ENCODE data around the gene WDTC1. TPM values are rescaled to one million over a fixed set of nuclear protein-coding genes. Genes with fewer than 3 reads are reported as not detected.

Gene WDTC1
- total RNA-seq, 1 experiment from 2014 or later: 20.9 TPM

GRCh38 chr1:27306892-27307761 is 72.7 kb downstream of the WDTC1 start:
- intact Hi-C loops (cut with micrococcal nuclease; ENCODE audit: unreplicated experiment): no loop called here
- ChIA-PET POLR2A (ENCODE audit: low non-redundant PET) (interaction anchor here (0.6 kb wide), 1 partner anchor 67 kb away, joined by 16 read pairs; the partner anchor contains the start of gene FCN3), CTCF (interaction anchor here (0.6 to 0.8 kb wide), 3 partner anchors 11 to 250 kb away, joined by 3 to 12 read pairs (median 3); no protein-coding TSS in a partner anchor)
- H3K4me3 ChIP-seq (ENCODE audit: low read depth, low read length, poor library complexity, severe bottlenecking): no peak overlapping the region
- no peaks in the 10 kb centered on the region for H3K9me3 ChIP-seq (ENCODE audit: low read depth, low read length, poor library complexity, severe bottlenecking)
- BruUV-seq (replicated peaks): no TSS peak
- no peaks in the 10 kb centered on the region for H3K36me3 ChIP-seq (ENCODE audit: insufficient read depth, low read length, poor library complexity, severe bottlenecking)
- no peaks in the 10 kb centered on the region for H3K4me1 ChIP-seq (ENCODE audit: insufficient read depth, low read length, poor library complexity, severe bottlenecking)
- no peak for DNase-seq (ENCODE audit: low spot score)
- no peak overlapping the region for H3K27ac ChIP-seq (ENCODE audit: low read depth, low read length, poor library complexity, severe bottlenecking)
- H3K27me3 ChIP-seq (replicated peaks; ENCODE audit: insufficient read depth, low read depth, low read length, poor library complexity): no peaks in the 10 kb centered on the region
- TF ChIP-seq, protein P1, sequence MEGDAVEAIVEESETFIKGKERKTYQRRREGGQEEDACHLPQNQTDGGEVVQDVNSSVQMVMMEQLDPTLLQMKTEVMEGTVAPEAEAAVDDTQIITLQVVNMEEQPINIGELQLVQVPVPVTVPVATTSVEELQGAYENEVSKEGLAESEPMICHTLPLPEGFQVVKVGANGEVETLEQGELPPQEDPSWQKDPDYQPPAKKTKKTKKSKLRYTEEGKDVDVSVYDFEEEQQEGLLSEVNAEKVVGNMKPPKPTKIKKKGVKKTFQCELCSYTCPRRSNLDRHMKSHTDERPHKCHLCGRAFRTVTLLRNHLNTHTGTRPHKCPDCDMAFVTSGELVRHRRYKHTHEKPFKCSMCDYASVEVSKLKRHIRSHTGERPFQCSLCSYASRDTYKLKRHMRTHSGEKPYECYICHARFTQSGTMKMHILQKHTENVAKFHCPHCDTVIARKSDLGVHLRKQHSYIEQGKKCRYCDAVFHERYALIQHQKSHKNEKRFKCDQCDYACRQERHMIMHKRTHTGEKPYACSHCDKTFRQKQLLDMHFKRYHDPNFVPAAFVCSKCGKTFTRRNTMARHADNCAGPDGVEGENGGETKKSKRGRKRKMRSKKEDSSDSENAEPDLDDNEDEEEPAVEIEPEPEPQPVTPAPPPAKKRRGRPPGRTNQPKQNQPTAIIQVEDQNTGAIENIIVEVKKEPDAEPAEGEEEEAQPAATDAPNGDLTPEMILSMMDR (conservative IDR thresholded peaks at IDR 0.05; ENCODE audit: low read depth, low read length): no peak
- TF ChIP-seq EZH2 (IDR thresholded peaks at IDR 0.05; ENCODE audit: borderline replicate concordance, low read depth, low read length, poor library complexity, severe bottlenecking): no peak

GRCh38 chr1:27307874-27308598 is 73.6 kb downstream of the WDTC1 start:
- TF ChIP-seq EZH2 (IDR thresholded peaks at IDR 0.05; ENCODE audit: borderline replicate concordance, low read depth, low read length, poor library complexity, severe bottlenecking): no peak
- TF ChIP-seq, protein P1 (conservative IDR thresholded peaks at IDR 0.05; ENCODE audit: low read depth, low read length): no peak
- Histone ChIP-seq H3K4me3 (ENCODE audit: low read depth, low read length, poor library complexity, severe bottlenecking) (no peak overlapping the region), H3K36me3 (ENCODE audit: insufficient read depth, low read length, poor library complexity, severe bottlenecking) (no peaks in the 10 kb centered on the region), H3K27me3 (replicated peaks; ENCODE audit: insufficient read depth, low read depth, low read length, poor library complexity) (no peaks in the 10 kb centered on the region), H3K27ac (ENCODE audit: low read depth, low read length, poor library complexity, severe bottlenecking) (no peak overlapping the region), H3K9me3 (ENCODE audit: low read depth, low read length, poor library complexity, severe bottlenecking) (no peaks in the 10 kb centered on the region), H3K4me1 (ENCODE audit: insufficient read depth, low read length, poor library complexity, severe bottlenecking) (no peaks in the 10 kb centered on the region)
- intact Hi-C loops (cut with micrococcal nuclease; ENCODE audit: unreplicated experiment): no loop called here
- ChIA-PET POLR2A (ENCODE audit: low non-redundant PET) (interaction anchor here (0.6 kb wide), 1 partner anchor 66 kb away, joined by 16 read pairs; the partner anchor contains the start of gene FCN3), CTCF (interaction anchor here (0.8 kb wide), 1 partner anchor 12 kb away, joined by 3 read pairs; no protein-coding TSS in a partner anchor)
- BruUV-seq (replicated peaks): no TSS peak
- DNase-seq (ENCODE audit: low spot score): no peak

- no peak for TF ChIP-seq EZH2 (IDR thresholded peaks at IDR 0.05; ENCODE audit: borderline replicate concordance, low read depth, low read length, poor library complexity, severe bottlenecking)
- TF ChIP-seq, protein P1 (conservative IDR thresholded peaks at IDR 0.05; ENCODE audit: low read depth, low read length): no peak
- Histone ChIP-seq H3K4me1 (ENCODE audit: insufficient read depth, low read length, poor library complexity, severe bottlenecking) (peaks cover 8% of the 10 kb centered on the region), H3K4me3 (ENCODE audit: low read depth, low read length, poor library complexity, severe bottlenecking) (no peak overlapping the region), H3K27me3 (replicated peaks; ENCODE audit: insufficient read depth, low read depth, low read length, poor library complexity) (no peaks in the 10 kb centered on the region), H3K9me3 (ENCODE audit: low read depth, low read length, poor library complexity, severe bottlenecking) (no peaks in the 10 kb centered on the region), H3K27ac (ENCODE audit: low read depth, low read length, poor library complexity, severe bottlenecking) (no peak overlapping the region), H3K36me3 (ENCODE audit: insufficient read depth, low read length, poor library complexity, severe bottlenecking) (no peaks in the 10 kb centered on the region)
- CTCF ChIA-PET: no interaction called here
- no peak for DNase-seq (ENCODE audit: low spot score)
- POLR2A ChIA-PET (ENCODE audit: low non-redundant PET): no interaction called here
- intact Hi-C loops (cut with micrococcal nuclease; ENCODE audit: unreplicated experiment): no loop called here
- no TSS peak for BruUV-seq (replicated peaks)
Observed at GRCh38 chr1:27314169-27314568, 79.7 kb downstream of the WDTC1 start.

Data from A673 (cell line).